Measurements from ENCODE around the gene ABCC3.

The ABCC3 gene

GRCh38 chr17:50682938-50683337 lies 48.3 kb downstream of the ABCC3 start:
- peaks cover 20% of the 10 kb centered on the region; the same call in 1 of the 2 replicates for H3K4me1 ChIP-seq (ENCODE audit: insufficient read depth, low read length)
- H3K9ac ChIP-seq (ENCODE audit: low read depth, low read length) = no peak overlapping the region
- H3K9me3 ChIP-seq (ENCODE audit: control insufficient read depth, insufficient read depth, low read length) = no peaks in the 10 kb centered on the region
- no peaks in the 10 kb centered on the region for H3K36me3 ChIP-seq (ENCODE audit: insufficient read depth, low read length)

- Histone ChIP-seq H3K36me3 (ENCODE audit: insufficient read depth, low read length) (no peaks in the 10 kb centered on the region), H3K9me3 (ENCODE audit: control insufficient read depth, insufficient read depth, low read length) (no peaks in the 10 kb centered on the region), H3K9ac (ENCODE audit: low read depth, low read length) (no peak overlapping the region), H3K4me1 (ENCODE audit: insufficient read depth, low read length) (peaks cover 20% of the 10 kb centered on the region; the same call in 1 of the 2 replicates)
Observed at GRCh38 chr17:50683434-50684287, 49.0 kb downstream of the ABCC3 start.

- no peaks in the 10 kb centered on the region for H3K36me3 ChIP-seq (ENCODE audit: insufficient read depth, low read length)
- no peaks in the 10 kb centered on the region for H3K9me3 ChIP-seq (ENCODE audit: control insufficient read depth, insufficient read depth, low read length)
- no peak overlapping the region; the same call in 1 of the 2 replicates for H3K9ac ChIP-seq (ENCODE audit: low read depth, low read length)
- H3K4me1 ChIP-seq (ENCODE audit: insufficient read depth, low read length) = peaks cover 22% of the 10 kb centered on the region
Observed at GRCh38 chr17:50684288-50684611, 49.6 kb downstream of the ABCC3 start.

- no peaks in the 10 kb centered on the region for H3K9me3 ChIP-seq (ENCODE audit: control insufficient read depth, insufficient read depth, low read length)
- peaks cover 27% of the 10 kb centered on the region for H3K4me1 ChIP-seq (ENCODE audit: insufficient read depth, low read length)
- no peak overlapping the region for H3K9ac ChIP-seq (ENCODE audit: low read depth, low read length)
- no peaks in the 10 kb centered on the region for H3K36me3 ChIP-seq (ENCODE audit: insufficient read depth, low read length)
Observed at GRCh38 chr17:50684612-50685333, 50.1 kb downstream of the ABCC3 start.

- H3K9me3 ChIP-seq (ENCODE audit: control insufficient read depth, insufficient read depth, low read length) = no peaks in the 10 kb centered on the region
- no peak overlapping the region for H3K9ac ChIP-seq (ENCODE audit: low read depth, low read length)
- no peaks in the 10 kb centered on the region for H3K36me3 ChIP-seq (ENCODE audit: insufficient read depth, low read length)
- H3K4me1 ChIP-seq (ENCODE audit: insufficient read depth, low read length) = peaks cover 32% of the 10 kb centered on the region
Observed at GRCh38 chr17:50685334-50685665, 50.6 kb downstream of the ABCC3 start.

GRCh38 chr17:50685691-50686493 lies 51.2 kb downstream of the ABCC3 start:
- no peak overlapping the region for H3K9ac ChIP-seq (ENCODE audit: low read depth, low read length)
- no peaks in the 10 kb centered on the region for H3K36me3 ChIP-seq (ENCODE audit: insufficient read depth, low read length)
- peaks cover 37% of the 10 kb centered on the region for H3K4me1 ChIP-seq (ENCODE audit: insufficient read depth, low read length)
- no peaks in the 10 kb centered on the region for H3K9me3 ChIP-seq (ENCODE audit: control insufficient read depth, insufficient read depth, low read length)

- Histone ChIP-seq H3K9ac (ENCODE audit: low read depth, low read length) (no peak overlapping the region), H3K36me3 (ENCODE audit: insufficient read depth, low read length) (no peaks in the 10 kb centered on the region)
Observed at GRCh38 chr17:50686494-50687199, 52.0 kb downstream of the ABCC3 start.

GRCh38 chr17:50687200-50688066 lies 52.8 kb downstream of the ABCC3 start:
- H3K9ac ChIP-seq (ENCODE audit: low read depth, low read length) = no peak overlapping the region
- no peaks in the 10 kb centered on the region for H3K36me3 ChIP-seq (ENCODE audit: insufficient read depth, low read length)
- no peaks in the 10 kb centered on the region for H3K9me3 ChIP-seq (ENCODE audit: control insufficient read depth, insufficient read depth, low read length)
- H3K4me1 ChIP-seq (ENCODE audit: insufficient read depth, low read length) = peaks cover 32% of the 10 kb centered on the region

More at GRCh38 chr17:50686494-50687199, 52.0 kb downstream of the ABCC3 start:
- H3K9me3 ChIP-seq (ENCODE audit: control insufficient read depth, insufficient read depth, low read length) = no peaks in the 10 kb centered on the region
- peaks cover 32% of the 10 kb centered on the region for H3K4me1 ChIP-seq (ENCODE audit: insufficient read depth, low read length)

- no peak overlapping the region for H3K9ac ChIP-seq (ENCODE audit: low read depth, low read length)
- no peaks in the 10 kb centered on the region for H3K9me3 ChIP-seq (ENCODE audit: control insufficient read depth, insufficient read depth, low read length)
- peaks cover 32% of the 10 kb centered on the region for H3K4me1 ChIP-seq (ENCODE audit: insufficient read depth, low read length)
- peaks cover 2% of the 10 kb centered on the region; the same call in 1 of the 2 replicates for H3K36me3 ChIP-seq (ENCODE audit: insufficient read depth, low read length)
Observed at GRCh38 chr17:50688245-50688644, 53.6 kb downstream of the ABCC3 start.

- H3K9ac ChIP-seq (ENCODE audit: low read depth, low read length) = no peak overlapping the region
- H3K36me3 ChIP-seq (ENCODE audit: insufficient read depth, low read length) = peaks cover 8% of the 10 kb centered on the region
Observed at GRCh38 chr17:50689251-50689650, 54.6 kb downstream of the ABCC3 start.

GRCh38 chr17:50689956-50690886 lies 55.5 kb downstream of the ABCC3 start:
- Histone ChIP-seq H3K9ac (ENCODE audit: low read depth, low read length) (no peak overlapping the region), H3K9me3 (ENCODE audit: control insufficient read depth, insufficient read depth, low read length) (no peaks in the 10 kb centered on the region), H3K4me1 (ENCODE audit: insufficient read depth, low read length) (peaks cover 32% of the 10 kb centered on the region), H3K36me3 (ENCODE audit: insufficient read depth, low read length) (peaks cover 17% of the 10 kb centered on the region)

More at GRCh38 chr17:50689251-50689650, 54.6 kb downstream of the ABCC3 start:
- Histone ChIP-seq H3K9me3 (ENCODE audit: control insufficient read depth, insufficient read depth, low read length) (no peaks in the 10 kb centered on the region), H3K4me1 (ENCODE audit: insufficient read depth, low read length) (peaks cover 32% of the 10 kb centered on the region)

GRCh38 chr17:50690887-50691549 lies 56.3 kb downstream of the ABCC3 start:
- H3K9ac ChIP-seq (ENCODE audit: low read depth, low read length) = no peak overlapping the region
- H3K9me3 ChIP-seq (ENCODE audit: control insufficient read depth, insufficient read depth, low read length) = no peaks in the 10 kb centered on the region
- peaks cover 23% of the 10 kb centered on the region for H3K36me3 ChIP-seq (ENCODE audit: insufficient read depth, low read length)
- peaks cover 31% of the 10 kb centered on the region for H3K4me1 ChIP-seq (ENCODE audit: insufficient read depth, low read length)

All from ES-I3 (cell line).